ENCODE results near the gene PPP1R9B.

The PPP1R9B gene

GRCh38 chr17:50105811-50106210 is 44.7 kb downstream of the PPP1R9B start:
- no peak for DNase-seq (ENCODE audit: low spot score)

DNA sequence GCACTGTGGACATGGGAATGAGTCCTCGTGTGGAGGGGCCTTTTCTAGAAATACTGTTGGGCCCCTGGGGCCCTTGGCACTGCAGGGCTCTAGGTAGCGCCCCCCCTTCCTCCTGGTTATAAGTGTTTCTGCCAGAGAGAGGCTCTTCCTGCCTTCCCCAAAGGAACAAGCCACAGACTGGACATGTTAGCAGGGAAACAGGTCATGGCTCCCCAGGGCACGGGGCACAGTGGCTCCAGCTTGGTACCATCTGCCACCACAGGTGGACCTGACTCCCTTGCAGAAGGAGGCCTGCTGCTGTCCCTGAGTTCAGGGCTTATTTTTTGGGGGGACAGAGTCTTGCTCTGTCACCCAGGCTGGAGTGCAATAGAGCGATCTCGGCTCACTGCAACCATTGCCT is 46.5 kb downstream of the PPP1R9B start:
- no peak for DNase-seq (ENCODE audit: low spot score)

GRCh38 chr17:50103252-50103651 is 47.2 kb downstream of the PPP1R9B start:
- no peak for DNase-seq (ENCODE audit: low spot score)

DNA sequence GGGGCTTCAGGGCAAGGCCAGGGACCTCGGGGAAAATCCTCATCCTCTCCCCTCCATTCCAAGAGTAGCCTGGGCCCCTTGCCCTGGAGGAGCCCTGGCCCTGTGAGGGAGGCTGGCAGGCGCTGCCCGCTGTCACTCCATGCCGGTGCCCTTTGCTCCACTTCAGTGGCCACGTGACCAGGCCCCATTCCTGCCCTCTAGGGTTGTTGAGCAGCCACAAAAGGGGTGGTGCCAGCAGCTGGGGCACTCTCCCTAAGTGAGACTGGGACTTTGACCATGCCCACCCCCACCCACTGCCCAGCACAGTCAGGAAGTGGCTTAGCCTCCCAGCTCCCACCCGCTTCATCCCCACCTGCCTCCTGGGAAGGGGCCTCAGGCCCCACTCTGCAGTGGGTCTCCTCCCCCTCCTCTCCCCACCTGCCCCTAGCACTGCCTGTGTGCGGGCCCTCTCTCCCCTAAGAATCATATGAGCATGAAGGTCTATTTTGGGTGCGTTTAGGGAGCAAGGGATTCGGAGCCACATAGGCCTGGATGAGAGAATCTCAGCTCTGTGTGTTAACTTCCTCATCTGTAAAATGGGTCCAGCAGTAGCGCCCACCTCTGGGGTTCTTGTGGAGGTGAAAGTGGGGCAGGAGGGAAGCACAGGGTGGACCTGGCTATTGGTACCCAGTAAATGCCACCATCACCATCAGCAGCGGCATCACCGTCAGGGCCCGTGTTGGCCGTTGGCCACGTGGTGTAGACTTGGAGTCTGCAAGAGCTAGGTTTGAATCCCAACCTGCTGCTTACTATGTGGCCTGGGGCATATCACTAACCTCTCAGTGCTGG is 48.1 kb downstream of the PPP1R9B start:
- DNase-seq (ENCODE audit: low spot score): no peak

DNA sequence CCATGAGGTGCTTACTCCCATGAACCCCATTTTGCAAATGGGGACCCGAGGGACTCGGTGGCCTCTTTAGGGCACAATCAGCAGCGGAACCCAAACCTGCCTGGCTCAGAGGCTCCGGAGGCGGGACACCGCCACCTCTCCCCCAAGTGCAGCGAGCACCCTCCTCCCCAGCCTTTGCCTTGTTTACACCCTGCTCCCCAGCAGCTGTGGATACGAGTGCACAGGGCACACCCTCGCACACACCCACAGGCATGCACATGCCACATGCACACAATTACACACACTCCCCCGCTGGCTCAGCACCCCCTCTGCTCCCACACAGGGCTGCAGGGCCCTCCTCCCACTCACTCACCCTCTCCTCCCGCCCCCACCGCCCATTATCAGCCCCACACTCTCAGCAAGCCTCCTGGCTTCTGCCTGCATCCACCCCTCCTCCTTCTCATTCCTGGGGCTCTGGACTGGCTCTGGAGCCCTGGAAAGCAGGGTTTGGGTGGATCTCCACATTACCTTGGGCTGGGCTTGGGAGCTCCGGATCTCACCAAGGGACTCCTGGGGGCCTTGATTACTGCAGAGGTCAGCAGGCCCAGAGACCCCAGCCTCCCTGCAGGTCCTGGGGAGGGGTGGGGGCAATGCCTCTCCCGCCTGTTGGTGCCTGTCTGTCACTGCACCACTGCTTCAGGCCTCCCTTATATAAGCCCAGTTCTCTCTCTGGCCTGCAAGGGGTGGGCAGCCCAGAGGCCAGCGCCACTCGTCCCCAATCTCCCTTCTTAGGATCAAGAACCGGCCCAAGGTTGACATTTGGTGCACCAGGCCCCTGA is 48.9 kb downstream of the PPP1R9B start:
- no peak for DNase-seq (ENCODE audit: low spot score)

DNA sequence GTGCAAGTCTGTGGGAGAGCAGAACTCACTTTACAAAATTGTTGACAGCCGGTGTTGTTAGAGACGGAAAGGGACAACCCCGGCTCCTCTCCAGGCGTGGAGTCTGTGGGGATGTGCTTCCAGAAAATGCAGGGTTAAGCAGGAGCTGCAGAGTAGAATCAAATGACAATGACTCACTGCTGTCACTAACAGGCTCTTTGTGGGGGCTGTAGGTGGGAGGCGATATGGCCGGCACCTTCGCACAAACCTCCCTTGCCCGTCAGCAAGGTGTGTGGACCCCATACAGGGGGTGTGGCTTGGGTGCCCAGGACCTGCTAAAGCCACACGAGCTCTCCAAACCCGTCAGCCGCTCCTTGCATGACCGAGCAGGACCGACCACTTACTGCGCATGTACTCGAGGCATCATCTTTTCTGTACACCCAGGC is 49.5 kb downstream of the PPP1R9B start:
- DNase-seq (ENCODE audit: low spot score): no peak

- no peak for DNase-seq (ENCODE audit: low spot score)
Observed at GRCh38 chr17:50100480-50100883, 50.0 kb downstream of the PPP1R9B start.

- DNase-seq (ENCODE audit: low spot score): no peak
Observed at GRCh38 chr17:50099003-50099402, 51.5 kb downstream of the PPP1R9B start.

DNA sequence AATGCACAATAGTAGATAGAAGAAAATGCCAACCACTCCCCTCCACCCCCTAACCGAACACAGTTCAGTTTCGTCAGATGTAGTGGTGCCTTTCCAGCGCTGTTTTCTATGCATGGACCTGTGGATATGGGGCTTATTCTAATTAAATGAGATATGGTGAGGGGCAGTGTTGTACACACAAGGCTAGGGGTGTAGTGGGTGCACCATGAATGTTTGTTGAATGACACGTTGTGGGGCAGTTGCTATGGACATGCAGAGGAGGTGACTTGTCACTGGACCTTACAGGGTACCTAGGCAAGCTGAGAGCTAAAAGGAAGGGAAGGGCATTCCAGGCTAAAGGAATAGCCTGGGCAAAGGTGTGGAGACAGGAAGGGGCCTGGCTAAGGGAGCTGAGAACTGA is 51.9 kb downstream of the PPP1R9B start:
- DNase-seq (ENCODE audit: low spot score): no peak

GRCh38 chr17:50097926-50098325 is 52.6 kb downstream of the PPP1R9B start:
- DNase-seq (ENCODE audit: low spot score): no peak

GRCh38 chr17:50097455-50097854 is 53.0 kb downstream of the PPP1R9B start:
- no peak for DNase-seq (ENCODE audit: low spot score)

DNA sequence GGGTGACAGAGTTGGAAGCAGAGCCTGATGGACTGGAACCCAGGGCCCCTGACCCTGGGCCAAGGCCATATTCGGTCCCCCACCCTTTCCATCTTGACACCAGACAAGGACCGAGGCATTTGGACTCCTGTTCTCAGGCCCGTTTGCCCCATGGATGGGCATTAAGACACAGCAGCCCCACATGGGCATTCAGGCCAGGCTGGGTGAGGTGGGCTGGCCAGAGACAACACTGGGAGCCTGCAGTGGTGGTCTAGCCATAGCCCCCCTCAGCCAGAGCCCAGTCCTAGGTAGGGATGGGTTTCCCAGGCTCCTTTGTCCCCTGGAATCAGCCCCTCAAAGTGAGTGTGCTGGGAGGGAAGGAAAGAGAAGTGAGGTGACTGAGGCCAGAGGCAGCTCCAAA is 53.7 kb downstream of the PPP1R9B start:
- no peak for DNase-seq (ENCODE audit: low spot score)

DNA sequence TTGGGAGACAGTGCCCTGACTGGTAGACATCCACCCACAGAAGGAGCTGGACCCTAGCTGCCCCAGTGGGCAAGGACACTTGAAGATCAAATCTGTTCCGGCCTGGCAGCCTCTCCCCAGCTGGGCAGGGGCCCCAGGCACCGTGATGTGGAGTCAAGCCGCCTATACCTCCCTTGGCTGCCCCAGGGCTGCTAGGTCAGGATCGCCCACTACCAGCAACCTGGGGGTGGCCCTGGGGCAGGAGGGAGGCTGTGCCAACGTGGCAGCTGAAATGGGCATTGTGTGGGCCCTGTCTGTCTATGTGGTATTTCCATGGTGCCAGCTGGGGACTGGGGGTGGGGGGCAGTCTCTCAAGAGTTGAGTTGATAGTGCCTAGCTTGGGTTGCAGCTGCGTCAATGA is 54.4 kb downstream of the PPP1R9B start:
- DNase-seq (ENCODE audit: low spot score): no peak

GRCh38 chr17:50095626-50096037 is 54.8 kb downstream of the PPP1R9B start:
- DNase-seq (ENCODE audit: low spot score): no peak

GRCh38 chr17:50094753-50095619 is 55.5 kb downstream of the PPP1R9B start, which contains the start of gene PDK2:
TSS of gene PDK2 (plus strand) at chr17:50095351. CDS start at chr17:50095436, 85 bp downstream.
- DNase-seq (ENCODE audit: low spot score): peak; percentile 97

DNA sequence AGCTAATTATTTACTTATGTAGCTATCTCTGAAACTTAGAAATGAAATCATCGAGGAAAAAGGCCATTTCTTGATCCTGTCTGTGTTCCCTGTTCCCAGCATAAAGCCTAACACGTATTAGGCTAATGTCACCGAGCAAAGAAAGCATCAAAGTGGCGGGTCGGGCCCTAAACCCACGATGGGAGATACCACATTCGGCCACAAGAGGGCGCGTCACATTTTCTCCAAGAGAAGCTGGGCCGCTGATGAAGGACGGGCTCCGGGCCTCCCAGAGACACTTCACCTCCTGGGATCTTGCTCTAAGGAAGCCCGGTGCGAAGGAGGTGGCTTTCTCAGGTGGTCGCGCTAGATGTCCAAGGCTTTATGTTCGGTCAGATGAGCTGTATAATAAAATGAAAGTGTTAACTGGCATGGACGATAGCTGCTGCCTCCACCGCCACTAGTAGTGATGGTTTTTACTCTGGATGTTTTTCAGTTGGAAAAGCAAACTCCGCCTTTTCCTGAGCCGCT is 56.2 kb downstream of the PPP1R9B start:
- peak; percentile 85 for DNase-seq (ENCODE audit: low spot score)

DNA sequence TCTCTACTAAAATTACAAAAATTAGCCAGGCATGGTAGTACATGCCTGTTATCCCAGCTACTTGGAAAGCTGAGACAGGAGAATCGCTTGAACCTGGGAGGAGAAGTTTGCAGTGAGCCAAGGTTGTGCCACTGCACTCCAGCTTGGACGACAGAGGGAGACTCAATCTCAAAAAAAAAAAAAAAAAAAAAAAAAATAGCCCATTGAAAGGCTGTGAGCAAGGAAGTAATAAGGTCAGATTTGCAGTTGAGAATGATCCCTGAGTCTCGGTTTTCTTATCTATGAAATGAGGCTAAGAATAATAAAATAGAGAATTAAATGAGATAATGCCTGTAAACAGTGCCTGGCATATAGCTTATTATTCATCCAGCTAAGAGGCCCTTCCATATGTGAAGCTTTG is 56.7 kb downstream of the PPP1R9B start:
- no peak for DNase-seq (ENCODE audit: low spot score)

- no peak for DNase-seq (ENCODE audit: low spot score)
Observed at GRCh38 chr17:50093246-50093645, 57.2 kb downstream of the PPP1R9B start.

DNA sequence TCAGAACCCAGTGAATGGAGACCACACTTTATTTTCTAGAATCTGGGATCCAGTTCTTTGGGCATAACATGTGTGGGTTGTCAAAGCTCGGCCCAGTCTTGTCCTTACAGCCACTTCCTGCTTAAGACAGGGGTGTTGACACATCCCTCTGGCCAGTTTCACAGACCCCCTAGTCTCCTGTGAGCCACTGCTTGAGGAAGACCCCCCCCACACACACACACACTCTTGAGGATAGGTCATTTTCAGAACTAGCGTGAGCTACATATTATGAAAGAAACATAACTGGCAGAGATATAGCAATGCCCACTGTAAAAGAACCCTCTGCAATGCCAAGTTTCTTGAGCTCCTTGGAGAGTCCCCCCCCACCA is 58.6 kb downstream of the PPP1R9B start:
- DNase-seq (ENCODE audit: low spot score): no peak

DNA sequence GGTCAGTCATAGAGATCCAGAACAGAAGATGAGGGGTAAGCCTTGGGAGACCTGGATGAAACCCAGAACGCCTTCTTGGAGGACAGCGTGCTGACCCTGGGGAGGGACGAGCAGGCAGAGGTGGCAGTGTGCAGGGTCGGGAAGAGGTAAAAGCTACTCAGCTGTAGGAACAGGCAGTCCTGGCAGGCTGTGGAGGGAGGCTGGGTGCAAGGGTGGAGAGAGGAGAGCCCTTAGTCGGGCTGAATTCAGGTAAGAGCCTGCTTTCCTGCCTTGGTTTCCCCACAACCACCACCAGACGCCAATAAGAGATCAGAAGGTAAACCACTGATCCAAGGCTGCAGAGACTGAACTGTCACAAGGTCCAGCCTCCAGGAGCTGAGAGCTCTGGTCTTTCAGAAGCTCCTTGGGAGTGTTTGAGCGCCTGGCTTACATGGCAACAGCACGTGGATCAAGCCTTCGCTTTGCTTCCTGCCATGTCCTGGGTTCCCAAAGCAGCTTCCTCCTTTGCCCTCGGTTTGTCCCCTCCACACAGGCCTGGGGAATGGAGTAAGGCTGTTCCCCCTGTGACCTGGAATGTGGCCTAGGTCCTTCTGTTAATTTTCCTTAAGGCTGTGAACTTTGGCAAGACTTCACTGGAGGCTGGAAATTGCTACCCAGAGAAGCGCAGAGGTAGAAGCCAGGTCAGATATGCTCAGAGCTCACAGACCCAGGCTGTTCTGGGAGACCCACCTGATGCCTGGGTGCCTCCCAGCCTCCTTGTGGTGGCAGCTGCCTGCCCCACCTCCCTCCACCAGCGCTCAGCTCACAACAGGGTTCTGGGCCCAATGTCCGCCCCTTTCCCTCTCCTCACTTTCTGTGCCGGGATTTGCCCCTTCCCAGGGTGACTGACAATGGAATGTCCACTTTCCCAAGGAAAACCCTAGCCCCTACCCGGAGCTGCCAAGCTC is 59.2 kb downstream of the PPP1R9B start:
- DNase-seq (ENCODE audit: low spot score): no peak

GRCh38 chr17:50090071-50090470 is 60.4 kb downstream of the PPP1R9B start:
- DNase-seq (ENCODE audit: low spot score): no peak

All from CD4-positive, alpha-beta T cell treated with Interleukin-6 at 100 ng/mL for 8 hours (primary cell).